ENCODE measurements around the gene PNN.
"Not testable (repeated sequence)": the region's sequence is repeated elsewhere in the genome, so short reads cannot be mapped to it uniquely, and the experiment has no call there.

Gene PNN

DNA sequence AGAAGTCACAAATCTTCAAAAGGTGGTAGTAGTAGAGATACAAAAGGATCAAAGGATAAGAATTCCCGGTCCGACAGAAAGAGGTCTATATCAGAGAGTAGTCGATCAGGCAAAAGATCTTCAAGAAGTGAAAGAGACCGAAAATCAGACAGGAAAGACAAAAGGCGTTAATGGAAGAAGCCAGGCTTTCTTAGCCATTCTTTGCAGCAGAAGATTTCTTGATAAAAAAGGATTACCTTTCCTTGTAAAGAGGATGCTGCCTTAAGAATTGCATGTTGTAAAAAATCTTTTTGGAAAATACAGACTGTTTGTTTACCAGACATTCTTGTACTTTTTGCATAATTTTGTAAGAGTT, 6.6 kb downstream of the PNN start:
- no peak for DNase-seq

DNA sequence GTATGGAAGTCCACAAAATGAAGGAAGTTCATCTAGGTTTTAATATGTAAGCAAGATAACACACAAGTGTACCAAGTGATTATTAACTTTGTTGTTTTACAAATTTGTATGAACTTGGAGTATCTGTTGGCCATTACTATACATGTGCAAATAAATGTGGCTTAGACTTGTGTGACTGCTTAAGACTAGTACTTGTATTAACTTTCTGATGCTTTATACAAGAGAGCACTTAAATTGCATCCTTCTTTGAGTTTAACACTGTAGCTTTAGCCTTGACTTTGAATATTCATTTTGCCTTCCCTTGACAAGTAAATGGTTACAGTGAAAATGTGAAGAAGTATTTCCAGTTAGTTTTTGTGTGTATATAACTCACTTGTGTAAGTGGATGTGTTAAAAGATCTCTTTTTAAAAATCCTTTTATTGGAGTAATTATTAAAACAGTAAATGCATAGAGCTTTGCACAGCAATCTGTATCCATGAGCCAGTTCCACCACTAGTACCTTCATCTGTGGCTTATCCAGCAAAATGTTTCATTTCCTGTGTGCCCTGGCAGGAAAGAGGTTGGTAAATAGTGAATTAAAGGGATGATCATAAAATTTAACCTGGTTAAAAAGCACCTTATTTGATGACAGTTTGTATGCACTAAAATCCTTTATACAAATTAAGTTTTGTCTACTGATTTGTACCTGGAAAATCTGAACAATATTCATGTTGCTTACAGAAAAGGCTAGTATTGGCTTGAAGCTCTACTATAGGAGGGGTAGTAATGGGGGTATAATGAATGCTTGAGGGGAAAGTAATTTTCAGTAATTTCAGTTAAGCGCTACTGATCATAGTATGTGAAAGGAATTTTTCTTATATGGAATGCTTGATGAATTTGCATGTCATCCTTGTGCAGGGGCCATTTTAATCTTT, 8.0 kb downstream of the PNN start:
- DNase-seq = no peak

DNA sequence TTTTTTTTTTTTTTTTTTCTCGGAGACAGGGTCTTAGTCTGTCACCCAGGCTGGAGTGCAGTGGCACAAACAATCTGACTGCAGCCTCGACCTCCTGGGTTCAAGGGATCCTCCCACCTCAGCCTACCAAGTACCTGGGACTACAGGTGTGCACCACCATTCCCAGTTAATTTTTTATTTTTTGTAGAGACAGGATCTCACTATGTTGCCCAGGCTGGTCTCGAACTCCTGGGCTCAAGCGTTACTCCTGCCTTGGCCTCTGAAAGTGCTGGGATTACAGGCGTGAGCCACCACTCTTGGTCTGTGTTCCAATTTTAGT, 8.6 kb downstream of the PNN start:
- not testable (repeated sequence) for DNase-seq

GRCh38 chr14:39184628-39185255, 9.7 kb downstream of the PNN start:
- no peak for DNase-seq

DNA sequence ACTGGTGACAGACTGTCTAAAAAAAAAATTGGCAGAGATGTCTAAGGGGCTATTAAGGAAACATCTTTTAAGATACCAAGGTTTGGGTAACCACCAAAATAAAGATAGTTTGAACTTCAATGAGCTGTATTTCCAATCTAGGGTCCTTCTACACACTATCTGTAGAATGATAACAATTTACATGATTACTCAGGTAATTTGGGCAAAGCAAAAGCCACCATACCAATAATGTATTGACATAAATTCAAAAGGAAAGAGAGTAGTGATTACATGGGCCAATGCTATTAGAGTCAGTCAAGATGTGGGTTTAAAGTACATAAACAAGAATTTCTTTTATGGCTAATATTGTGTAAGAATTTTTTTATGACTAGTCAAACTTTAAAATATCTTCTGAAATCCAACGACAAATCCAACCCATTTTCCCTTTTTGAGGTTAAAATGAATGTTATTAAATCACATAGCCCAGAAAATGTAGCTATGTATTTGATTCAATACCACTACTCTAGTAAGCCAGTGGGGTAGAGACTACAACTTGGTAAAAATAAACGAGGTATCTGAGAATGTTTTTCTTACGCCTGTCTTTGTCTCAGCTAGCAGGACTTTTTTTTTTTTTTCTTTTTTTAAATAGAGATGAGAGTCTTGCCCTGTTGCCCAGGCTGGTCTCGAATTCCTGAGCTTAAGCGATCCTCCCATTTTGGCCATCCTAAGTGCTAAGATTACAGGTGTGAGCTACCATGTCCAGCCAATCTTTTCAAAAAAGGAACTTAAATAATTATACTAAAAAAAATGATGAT, 10.4 kb downstream of the PNN start:
- DNase-seq = no peak

DNA sequence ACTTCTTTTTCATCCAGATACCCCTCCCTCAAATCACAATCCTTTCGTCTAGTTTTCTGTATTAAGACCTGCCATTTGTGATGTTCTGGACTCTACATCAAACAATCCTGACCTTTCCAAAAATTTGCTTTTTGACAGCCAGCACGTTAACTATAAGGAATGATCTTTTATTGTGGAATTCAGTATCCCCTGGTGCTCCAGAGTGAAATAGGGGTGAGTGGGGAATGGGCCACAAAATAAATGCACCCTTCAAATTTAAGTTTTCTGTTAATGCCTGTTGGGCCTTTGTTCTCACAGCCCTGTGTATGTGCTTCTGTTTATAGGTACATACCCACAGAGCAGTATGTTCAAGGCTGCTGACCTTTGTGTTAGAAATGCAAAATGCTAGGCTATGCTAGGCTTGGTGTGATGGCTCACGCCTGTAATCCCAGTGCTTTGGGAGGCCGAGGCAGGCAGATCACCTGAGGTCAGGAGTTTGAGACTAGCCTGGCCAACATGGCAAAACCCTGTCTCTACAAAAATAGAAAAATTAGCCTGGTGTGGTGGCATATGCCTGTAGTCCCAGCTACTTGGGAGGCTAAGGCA, 12.0 kb downstream of the PNN start:
- no peak for DNase-seq

DNA sequence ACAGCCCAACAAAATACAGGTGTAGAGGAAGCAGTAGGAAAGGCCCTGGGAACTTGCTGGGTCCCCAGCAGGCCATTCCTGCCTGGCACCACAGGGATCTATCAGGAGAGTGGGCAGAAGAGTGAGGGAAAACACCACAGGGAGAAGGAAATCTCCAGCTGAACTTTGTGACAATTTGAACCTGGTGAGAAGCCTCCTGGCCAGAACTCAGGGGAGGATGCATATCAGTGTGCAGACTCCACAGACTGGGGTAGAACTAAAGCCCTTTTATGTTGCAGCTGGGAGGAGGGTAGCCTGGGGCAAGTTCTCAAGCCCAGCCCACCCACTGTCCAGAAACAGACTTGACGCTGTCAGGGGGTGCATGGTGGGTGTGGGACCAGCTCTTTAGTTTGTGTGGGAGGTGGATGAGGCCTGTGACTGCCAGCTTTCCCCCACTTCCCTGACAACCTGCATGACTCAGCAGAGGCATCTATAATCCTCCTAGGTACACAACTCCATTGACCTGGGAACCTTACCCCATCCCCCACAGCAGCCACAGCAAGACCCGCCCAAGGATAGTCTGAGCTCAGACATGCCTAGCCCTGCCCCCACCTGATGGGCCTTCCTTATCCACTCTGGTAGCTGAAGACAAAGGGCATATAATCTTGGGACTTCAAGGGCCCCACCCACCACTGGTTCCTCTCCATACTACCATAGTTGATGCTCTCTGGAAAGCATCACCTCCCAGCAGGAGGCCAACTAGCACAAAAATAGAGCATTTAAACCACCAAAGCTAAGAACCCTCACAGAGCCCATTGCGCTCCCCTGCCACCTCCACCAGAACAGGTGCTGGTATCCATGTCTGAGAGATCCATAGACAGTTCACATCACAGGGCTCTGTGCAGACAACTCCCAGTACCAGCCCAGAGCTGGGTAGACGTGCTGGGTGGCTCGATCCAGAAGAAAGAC, 28.9 kb downstream of the PNN start:
- DNase-seq = peak; percentile 52

DNA sequence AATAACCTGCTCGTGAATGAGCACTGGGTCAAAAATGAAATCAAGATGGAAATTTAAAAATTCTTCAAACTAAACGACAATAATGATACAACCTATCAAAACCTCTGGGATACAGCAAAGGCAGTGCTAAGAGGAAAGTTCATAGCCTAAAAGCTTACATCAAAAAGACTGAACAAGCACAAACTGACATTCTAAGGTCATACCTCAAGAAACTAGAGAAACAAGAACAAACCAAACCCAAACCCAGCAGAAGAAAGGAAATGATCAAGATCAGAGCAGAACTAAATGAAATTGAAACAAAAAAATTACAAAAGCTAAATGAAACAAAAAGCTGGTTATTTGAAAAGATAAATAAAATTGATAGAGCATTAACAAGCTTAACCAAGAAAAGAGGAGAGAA, 32.4 kb downstream of the PNN start:
- DNase-seq = not testable (repeated sequence)

DNA sequence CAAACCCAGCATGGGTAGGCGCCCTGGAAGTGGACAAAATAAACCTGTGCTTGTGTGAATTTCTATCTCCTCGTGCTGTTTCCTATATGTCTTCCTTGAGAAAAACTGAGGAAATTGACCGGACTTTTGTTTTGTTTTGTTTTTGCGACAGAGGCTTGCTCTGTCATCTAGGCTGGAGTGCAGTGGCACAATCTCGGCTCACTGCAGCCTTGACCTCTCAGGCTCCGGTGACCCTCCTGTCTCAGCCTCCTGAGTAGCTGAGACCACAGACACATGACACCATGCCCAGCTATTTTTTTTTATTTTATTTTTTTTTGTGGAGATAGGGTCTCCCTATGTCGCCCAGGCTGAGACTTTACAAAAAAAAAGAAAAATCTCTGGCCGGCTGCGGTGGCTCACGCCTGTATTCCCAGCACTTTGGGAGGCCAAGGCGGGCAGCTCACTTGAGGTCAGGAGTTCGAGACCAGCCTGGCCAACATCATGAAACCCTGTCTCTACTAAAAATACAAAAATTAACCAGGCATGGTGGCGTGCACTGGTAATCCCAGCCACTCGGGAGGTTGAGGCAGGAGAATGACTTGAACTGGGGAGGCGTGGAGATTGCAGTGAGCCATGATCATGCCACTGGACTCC, 36.2 kb downstream of the PNN start:
- no peak for DNase-seq

GRCh38 chr14:39212034-39212433, 37.0 kb downstream of the PNN start:
- no peak for DNase-seq

- DNase-seq = peak; percentile 54
Observed at GRCh38 chr14:39212693-39213092, 37.6 kb downstream of the PNN start.

- peak; percentile 37 for DNase-seq
Observed at GRCh38 chr14:39217214-39217879, 42.3 kb downstream of the PNN start.

GRCh38 chr14:39218171-39218769, 43.2 kb downstream of the PNN start:
- no peak for DNase-seq

GRCh38 chr14:39219075-39219499, 44.0 kb downstream of the PNN start:
- no peak for DNase-seq

GRCh38 chr14:39220473-39220872, 45.4 kb downstream of the PNN start:
- not testable (repeated sequence) for DNase-seq

- no peak for DNase-seq
Observed at GRCh38 chr14:39228044-39228443, 53.0 kb downstream of the PNN start.

DNA sequence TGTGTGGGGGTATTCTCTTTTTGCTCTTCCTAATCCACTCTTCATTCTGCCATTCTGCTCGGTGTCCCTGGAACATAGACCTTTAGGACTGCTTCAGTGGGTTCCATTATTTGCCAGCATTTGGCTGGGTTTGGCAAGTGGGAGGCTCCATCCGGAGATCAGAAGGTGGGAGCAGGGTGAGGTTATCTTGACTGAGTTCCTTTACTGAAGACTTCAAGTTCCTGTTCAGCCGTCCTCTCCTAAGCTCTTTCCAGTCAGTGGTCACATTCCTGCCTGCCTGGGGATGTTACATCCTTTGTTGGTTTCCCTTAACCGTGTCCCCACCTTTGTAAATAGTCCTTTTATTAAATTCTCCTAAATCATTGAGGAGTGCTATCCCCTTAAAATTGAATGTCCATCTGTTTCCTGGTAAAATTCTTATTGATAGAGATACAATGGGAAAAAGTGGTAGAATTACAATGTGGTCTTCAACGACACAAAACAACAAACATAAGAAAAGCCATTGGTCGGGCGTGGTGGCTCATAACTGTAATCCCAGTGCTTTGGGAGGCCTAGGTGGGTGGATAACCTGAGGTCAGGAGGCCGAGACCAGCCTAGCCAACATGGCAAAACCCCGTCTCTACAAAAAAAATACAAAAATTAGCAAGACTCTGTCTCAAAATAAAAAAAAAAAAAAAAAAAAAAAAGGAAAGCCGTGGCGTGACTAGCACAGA, 53.6 kb downstream of the PNN start:
- no peak for DNase-seq

- peak; percentile 33 for DNase-seq
Observed at GRCh38 chr14:39229222-39229543, 54.1 kb downstream of the PNN start.

DNA sequence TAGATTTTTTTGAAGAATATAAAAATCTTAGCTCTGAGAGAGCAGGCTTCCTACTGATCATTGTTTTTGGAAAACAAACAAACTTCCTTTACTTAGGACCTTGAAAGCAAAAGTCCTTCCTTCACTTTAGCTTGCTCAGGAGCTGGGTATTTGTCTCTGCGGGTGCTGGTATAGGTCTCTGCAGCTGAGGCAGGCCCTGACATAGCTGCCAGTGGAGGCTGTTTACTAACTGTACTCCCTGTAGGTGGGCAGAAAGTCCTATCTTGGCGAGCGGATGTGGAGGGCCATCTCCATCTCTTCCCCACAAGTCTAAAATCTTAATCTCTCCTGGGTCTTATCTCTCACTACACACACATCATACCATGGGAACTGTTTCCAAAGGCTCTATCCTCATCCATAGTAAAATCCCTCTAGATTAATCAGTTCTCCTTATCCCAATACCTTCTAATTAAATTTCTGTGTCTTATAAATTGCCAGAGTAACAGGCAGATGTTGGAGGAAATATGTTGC, 54.6 kb downstream of the PNN start:
- no peak for DNase-seq
